ENCODE measurements around the gene NATD1. TPM values are rescaled to one million over a fixed set of nuclear protein-coding genes. Genes with fewer than 3 reads are reported as not detected.

The NATD1 gene
- total and polyA plus RNA-seq, 10 of the 15 experiments (the other 5 are each of a cell fraction or from before 2014, with no cell fraction given), result 0.02 to 0.33 (median 0.15) TPM

- intact Hi-C loops (cut with micrococcal nuclease; ENCODE audit: unreplicated experiment), result loop anchor here (5.0 kb wide), 4 partner anchors 72 to 242 kb away; partner anchors contain the start of genes DHRS7B, KCNJ12, TMEM11 and USP22
- peak; percentile 80 for ATAC-seq
- Histone ChIP-seq H3K4me3 (peak within 1 kb of the TSS; percentile 94), H3K27me3 (replicated peaks in 1 of 2; ENCODE audit: control insufficient read depth in 2 of 2, insufficient read depth in 2 of 2, low read length in 1 of 2) (0 out of 4 replicates have a peak, but pooled peaks cover 0 to 3% of the 10 kb centered on the region in 2 experiments), H3K79me2 (ENCODE audit: control insufficient read depth, insufficient read depth, low read length) (peaks cover 50% of the 10 kb centered on the region), H3K4me1 (ENCODE audit: control insufficient read depth, insufficient read depth, low read length) (peaks cover 31% of the 10 kb centered on the region), H3K9me3 (replicated peaks; ENCODE audit: control insufficient read depth, insufficient read depth, low read length) (no peaks in the 10 kb centered on the region), H4K20me1 (ENCODE audit: control insufficient read depth, insufficient read depth) (no peaks in the 10 kb centered on the region), H3K36me3 (ENCODE audit: control insufficient read depth in 2 of 2, insufficient read depth in 2 of 2, low read length in 1 of 2) (no peaks in the 10 kb centered on the region), H3K4me2 (ENCODE audit: control insufficient read depth, insufficient read depth) (peak within 1 kb of the TSS; percentile 88), H3K9ac (ENCODE audit: control insufficient read depth, insufficient read depth, low read length) (peak within 1 kb of the TSS; percentile 69), H2AFZ (ENCODE audit: control insufficient read depth, low read depth, low read length) (peak within 1 kb of the TSS; percentile 86), H3K27ac (ENCODE audit: control insufficient read depth, insufficient read depth) (peak within 1 kb of the TSS; percentile 68)
- DNase-seq (ENCODE audit: low read depth, low spot score), result peak; percentile 88
- ChIA-PET CTCF (interaction anchor here (1.0 to 5.7 kb wide), 6 partner anchors 8 to 229 kb away, joined by 3 to 38 read pairs (median 14); partner anchors contain the start of gene DHRS7B), RAD21 (ENCODE audit: unreplicated experiment) (interaction anchor here (0.5 to 3.7 kb wide), 3 partner anchors 9 to 152 kb away, joined by 4 to 14 read pairs (median 12); no protein-coding TSS in a partner anchor), POLR2A (interaction anchor here (0.7 kb wide), 1 partner anchor 8 kb away, joined by 3 read pairs; no protein-coding TSS in a partner anchor), SMC1A (ENCODE audit: uncharacterized antibody, unreplicated experiment) (interaction anchor here (0.6 to 2.8 kb wide), 2 partner anchors 23 to 155 kb away, joined by 3 to 12 read pairs; no protein-coding TSS in a partner anchor)
- in situ Hi-C loops (cut with MboI), result no loop called here
- WGBS (ENCODE audit: insufficient coverage, insufficient replicate concordance, low lambda C conversion rate, missing lambda C conversion rate), result under 1% methylated on average over 78 of the region's 88 CpGs
- BruUV-seq (replicated peaks), result no TSS peak
- FAIRE-seq, result peak; percentile 96
- TF ChIP-seq BCLAF1 (IDR thresholded peaks at IDR 0.05), result 0 out of 2 replicates have a peak, but pooled peaks have one; percentile 64
- TF ChIP-seq TBL1XR1 (IDR thresholded peaks at IDR 0.05; ENCODE audit: low read depth, low read length), result no peak
- no peak for TF ChIP-seq CBFB (IDR thresholded peaks at IDR 0.05; ENCODE audit: low read depth)
- peak; percentile 75; the same call in 1 of the 2 replicates for TF ChIP-seq RFX5 (IDR thresholded peaks at IDR 0.05; ENCODE audit: low read depth, low read length)
- TF ChIP-seq, protein P1, sequence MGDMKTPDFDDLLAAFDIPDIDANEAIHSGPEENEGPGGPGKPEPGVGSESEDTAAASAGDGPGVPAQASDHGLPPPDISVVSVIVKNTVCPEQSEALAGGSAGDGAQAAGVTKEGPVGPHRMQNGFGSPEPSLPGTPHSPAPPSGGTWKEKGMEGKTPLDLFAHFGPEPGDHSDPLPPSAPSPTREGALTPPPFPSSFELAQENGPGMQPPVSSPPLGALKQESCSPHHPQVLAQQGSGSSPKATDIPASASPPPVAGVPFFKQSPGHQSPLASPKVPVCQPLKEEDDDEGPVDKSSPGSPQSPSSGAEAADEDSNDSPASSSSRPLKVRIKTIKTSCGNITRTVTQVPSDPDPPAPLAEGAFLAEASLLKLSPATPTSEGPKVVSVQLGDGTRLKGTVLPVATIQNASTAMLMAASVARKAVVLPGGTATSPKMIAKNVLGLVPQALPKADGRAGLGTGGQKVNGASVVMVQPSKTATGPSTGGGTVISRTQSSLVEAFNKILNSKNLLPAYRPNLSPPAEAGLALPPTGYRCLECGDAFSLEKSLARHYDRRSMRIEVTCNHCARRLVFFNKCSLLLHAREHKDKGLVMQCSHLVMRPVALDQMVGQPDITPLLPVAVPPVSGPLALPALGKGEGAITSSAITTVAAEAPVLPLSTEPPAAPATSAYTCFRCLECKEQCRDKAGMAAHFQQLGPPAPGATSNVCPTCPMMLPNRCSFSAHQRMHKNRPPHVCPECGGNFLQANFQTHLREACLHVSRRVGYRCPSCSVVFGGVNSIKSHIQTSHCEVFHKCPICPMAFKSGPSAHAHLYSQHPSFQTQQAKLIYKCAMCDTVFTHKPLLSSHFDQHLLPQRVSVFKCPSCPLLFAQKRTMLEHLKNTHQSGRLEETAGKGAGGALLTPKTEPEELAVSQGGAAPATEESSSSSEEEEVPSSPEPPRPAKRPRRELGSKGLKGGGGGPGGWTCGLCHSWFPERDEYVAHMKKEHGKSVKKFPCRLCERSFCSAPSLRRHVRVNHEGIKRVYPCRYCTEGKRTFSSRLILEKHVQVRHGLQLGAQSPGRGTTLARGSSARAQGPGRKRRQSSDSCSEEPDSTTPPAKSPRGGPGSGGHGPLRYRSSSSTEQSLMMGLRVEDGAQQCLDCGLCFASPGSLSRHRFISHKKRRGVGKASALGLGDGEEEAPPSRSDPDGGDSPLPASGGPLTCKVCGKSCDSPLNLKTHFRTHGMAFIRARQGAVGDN (IDR thresholded peaks at IDR 0.05), result 0 out of 2 replicates have a peak, but pooled peaks have one; percentile 52
- TF ChIP-seq NR2F1 (conservative IDR thresholded peaks at IDR 0.05), result peak; percentile 87
- TF ChIP-seq MEF2A (IDR thresholded peaks at IDR 0.05; ENCODE audit: insufficient read depth, low read depth, low read length), result no peak
- TF ChIP-seq SP1 (IDR thresholded peaks at IDR 0.05; ENCODE audit: low read depth, low read length), result peak; percentile 95
- TF ChIP-seq, protein P2, sequence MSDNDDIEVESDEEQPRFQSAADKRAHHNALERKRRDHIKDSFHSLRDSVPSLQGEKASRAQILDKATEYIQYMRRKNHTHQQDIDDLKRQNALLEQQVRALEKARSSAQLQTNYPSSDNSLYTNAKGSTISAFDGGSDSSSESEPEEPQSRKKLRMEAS (IDR thresholded peaks at IDR 0.05; ENCODE audit: low read depth, low read length), result 0 out of 2 replicates have a peak, but pooled peaks have one; percentile 5
- peak; percentile 94 for TF ChIP-seq PBX3 (IDR thresholded peaks at IDR 0.05; ENCODE audit: insufficient replicate concordance, low read depth, low read length)
- TF ChIP-seq NR2C1 (IDR thresholded peaks at IDR 0.05), result peak; percentile 59
- TF ChIP-seq BACH1 (IDR thresholded peaks at IDR 0.05; ENCODE audit: borderline replicate concordance), result peak; percentile 75
- TF ChIP-seq ZNF207 (IDR thresholded peaks at IDR 0.05; ENCODE audit: borderline replicate concordance), result peak; percentile 25; the same call in 1 of the 2 replicates
Observed at GRCh38 chr17:21284319-21285163, 31.3 kb upstream of the NATD1 start, which contains the start of gene MAP2K3. MAP2K3 (plus strand) TSS chr17:21284711; CDS start chr17:21284921, 210 bp downstream.
